Body of pancreas (tissue), 4 donors: ENCODE data around the gene ARHGAP44. TPM values are rescaled to one million over a fixed set of nuclear protein-coding genes. Genes with fewer than 3 reads are reported as not detected.
"Not testable (repeated sequence)": the region's sequence is repeated elsewhere in the genome, so short reads cannot be mapped to it uniquely, and the experiment has no call there.

ENCODE experiments used
- ATAC-seq: fragments of 150-250 bp; one replicate; pipeline ENCODE4 v1.9.1; 2016
- DNase-seq, 4 donors: peaks; one replicate each; pipeline ENCODE4 v3.0.0-alpha.2; 2019
- H3K27ac ChIP-seq, 4 donors: fragments of 200-600 bp; sonication (generic); 1 replicate in 3 of 4; 2 replicates in 1 of 4; pipeline versions ENCODE4 v1.5.1 to v1.6.1; 2016 to 2019; ENCODE audit warnings: mild to moderate bottlenecking in 1 of 4, mixed read lengths in 1 of 4, moderate library complexity in 1 of 4
- H3K27me3 ChIP-seq, 2 donors: fragments of 200-600 bp; sonication (generic); one replicate each; pipeline ENCODE4 v1.6.0; 2016; ENCODE audit warnings: mild to moderate bottlenecking in 1 of 2
- H3K36me3 ChIP-seq, 2 donors: fragments of 200-600 bp; sonication (generic); replicated peaks in 1 of 2; 2 replicates each; pipeline ENCODE4 v1.5.1; 2016; ENCODE audit warnings: low read depth in 2 of 2; ENCODE audit not compliant: insufficient read depth in 1 of 2
- H3K4me1 ChIP-seq: fragments of 200-600 bp; sonication (generic); one replicate; pipeline ENCODE4 v1.6.0; 2016
- H3K4me3 ChIP-seq, 2 donors: fragments of 200-600 bp; sonication (generic); 1 replicate in 1 of 2; 2 replicates in 1 of 2; pipeline ENCODE4 v1.5.1; 2016 to 2019
- H3K9me3 ChIP-seq, 3 donors: fragments of 200-600 bp; sonication (generic); 1 replicate in 2 of 3; 2 replicates in 1 of 3; pipeline ENCODE4 v1.5.1; 2016
- POLR2A ChIP-seq, 3 donors: fragments of 450-650 bp; IDR thresholded peaks; one replicate each; pipeline ENCODE4 v1.6.1; 2016; ENCODE audit warnings: antibody characterized with exemption in 3 of 3, mild to moderate bottlenecking in 2 of 3
- WGBS, 2 donors: methylation state at CpG; one replicate each; pipeline ENCODE4 v1.1.5; 2017; 5-methylcytosine and 5-hydroxymethylcytosine counted together
- intact Hi-C: fragments of 100-400 bp; cut with DNase I; formaldehyde crosslinking; loops from one replicate; pipeline ENCODE4 v1.15.1; 2023
- total RNA-seq, 2 donors: library from RNA; depleted of rRNA; stranded (reverse); fragments of >200 nt; gene quantifications; one replicate each; pipeline ENCODE4 v1.1.0, GENCODE V29; 2016
- TF ChIP-seq, protein P1 (sequence below), 7 experiments: fragments of 450-650 bp in 4 of 7; fragments of 200-600 bp in 3 of 7; sonication (generic) in 3 of 7; IDR thresholded peaks; one replicate each; pipeline ENCODE4 v1.5.1; 2016 to 2019; ENCODE audit warnings: antibody characterized with exemption in 7 of 7

ARHGAP44 gene
- total RNA-seq, 2 donors from 2014 or later, result 5.7 to 6.3 TPM

DNA sequence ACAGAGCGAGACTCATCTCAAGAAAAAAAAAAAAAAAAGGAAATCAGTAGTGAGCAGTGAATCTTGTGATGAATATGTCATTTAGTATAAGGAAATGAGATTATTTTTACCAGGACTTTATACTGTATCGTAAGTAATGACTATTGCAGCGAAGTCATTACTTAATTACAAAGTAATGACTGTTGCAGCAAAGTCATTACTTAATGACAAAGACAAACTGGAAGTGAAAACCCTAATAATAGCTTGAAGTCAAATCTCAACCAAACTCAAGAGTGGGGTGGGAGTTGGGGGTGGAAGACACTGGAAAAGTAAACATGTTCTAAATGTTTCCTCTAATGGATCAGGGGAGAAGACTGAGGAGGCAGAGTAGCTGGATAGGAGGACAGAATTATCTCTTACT, 76.5 kb downstream of the ARHGAP44 start:
- no peak for DNase-seq
- Histone ChIP-seq H3K4me1 (no peaks in the 10 kb centered on the region), H3K27ac (no peak overlapping the region), H3K4me3 (no peak overlapping the region), H3K9me3 (no peaks in the 10 kb centered on the region), H3K27me3 (no peaks in the 10 kb centered on the region), H3K36me3 (no peaks in the 10 kb centered on the region)
- ATAC-seq, result no peak
- intact Hi-C loops, result no loop called here
- no peak for TF ChIP-seq POLR2A (IDR thresholded peaks at IDR 0.05)
- TF ChIP-seq, protein P1, sequence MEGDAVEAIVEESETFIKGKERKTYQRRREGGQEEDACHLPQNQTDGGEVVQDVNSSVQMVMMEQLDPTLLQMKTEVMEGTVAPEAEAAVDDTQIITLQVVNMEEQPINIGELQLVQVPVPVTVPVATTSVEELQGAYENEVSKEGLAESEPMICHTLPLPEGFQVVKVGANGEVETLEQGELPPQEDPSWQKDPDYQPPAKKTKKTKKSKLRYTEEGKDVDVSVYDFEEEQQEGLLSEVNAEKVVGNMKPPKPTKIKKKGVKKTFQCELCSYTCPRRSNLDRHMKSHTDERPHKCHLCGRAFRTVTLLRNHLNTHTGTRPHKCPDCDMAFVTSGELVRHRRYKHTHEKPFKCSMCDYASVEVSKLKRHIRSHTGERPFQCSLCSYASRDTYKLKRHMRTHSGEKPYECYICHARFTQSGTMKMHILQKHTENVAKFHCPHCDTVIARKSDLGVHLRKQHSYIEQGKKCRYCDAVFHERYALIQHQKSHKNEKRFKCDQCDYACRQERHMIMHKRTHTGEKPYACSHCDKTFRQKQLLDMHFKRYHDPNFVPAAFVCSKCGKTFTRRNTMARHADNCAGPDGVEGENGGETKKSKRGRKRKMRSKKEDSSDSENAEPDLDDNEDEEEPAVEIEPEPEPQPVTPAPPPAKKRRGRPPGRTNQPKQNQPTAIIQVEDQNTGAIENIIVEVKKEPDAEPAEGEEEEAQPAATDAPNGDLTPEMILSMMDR (IDR thresholded peaks at IDR 0.05), result no peak
- WGBS, 2 donors, result 94 to 99% methylated on average over 3 of the region's 3 CpGs

DNA sequence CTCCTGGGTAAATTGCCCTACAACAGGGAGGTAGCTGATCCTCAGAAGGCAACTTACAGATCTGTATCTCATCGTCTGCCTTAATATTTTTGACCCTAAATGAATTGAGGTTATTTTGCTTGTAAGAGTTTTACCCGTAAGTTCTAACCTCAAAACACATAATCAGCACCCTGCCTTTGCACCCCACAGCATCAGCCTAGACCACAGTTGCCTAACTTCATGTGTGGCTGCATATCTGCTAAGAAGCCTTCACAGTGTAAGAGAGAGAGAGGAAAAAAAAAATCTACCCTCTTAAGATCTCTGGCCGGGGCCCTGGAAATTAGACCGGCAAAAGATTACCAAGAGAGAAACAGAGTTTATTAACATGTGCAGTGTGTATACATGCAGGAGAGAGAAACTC, 76.9 kb downstream of the ARHGAP44 start:
- Histone ChIP-seq H3K9me3 (no peaks in the 10 kb centered on the region), H3K27me3 (no peaks in the 10 kb centered on the region), H3K4me1 (no peaks in the 10 kb centered on the region), H3K4me3 (no peak overlapping the region), H3K27ac (no peak overlapping the region), H3K36me3 (no peaks in the 10 kb centered on the region)
- ATAC-seq (no peak), DNase-seq (no peak)
- no peak for TF ChIP-seq POLR2A (IDR thresholded peaks at IDR 0.05)
- TF ChIP-seq, protein P1 (IDR thresholded peaks at IDR 0.05), result no peak
- WGBS, 2 donors, result 74 to 77% methylated on average over 4 of the region's 4 CpGs
- intact Hi-C loops, result no loop called here

DNA sequence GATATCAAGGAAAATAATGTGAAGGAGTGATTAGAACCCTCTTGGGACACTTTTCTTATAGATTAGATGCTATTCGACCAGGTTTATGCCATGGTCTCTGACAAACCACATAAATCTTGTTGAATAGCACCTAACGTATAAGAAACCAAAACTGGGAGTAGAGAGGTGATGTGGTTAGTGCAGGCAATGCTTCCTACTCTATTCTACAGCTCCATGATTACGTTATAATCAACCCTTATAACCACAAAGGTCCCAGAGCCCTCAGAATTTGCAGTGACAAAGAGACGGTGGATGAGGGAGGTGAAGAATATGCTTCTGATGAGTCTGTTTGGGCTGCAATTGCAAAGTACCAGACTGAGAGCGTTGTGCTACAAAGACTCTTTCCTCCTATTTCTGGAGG, 78.4 kb downstream of the ARHGAP44 start:
- ATAC-seq, result no peak
- 77 to 80% methylated on average over 5 of the region's 5 CpGs for WGBS, 2 donors
- TF ChIP-seq, protein P1 (IDR thresholded peaks at IDR 0.05), result no peak
- TF ChIP-seq POLR2A (IDR thresholded peaks at IDR 0.05), result no peak
- Histone ChIP-seq H3K36me3 (no peaks in the 10 kb centered on the region), H3K9me3 (peaks cover 0 to 7% (median 0%) of the 10 kb centered on the region in 3 donors), H3K4me1 (no peaks in the 10 kb centered on the region), H3K27me3 (no peaks in the 10 kb centered on the region), H3K4me3 (no peak overlapping the region), H3K27ac (no peak overlapping the region)
- no peak for DNase-seq
- intact Hi-C loops, result no loop called here

DNA sequence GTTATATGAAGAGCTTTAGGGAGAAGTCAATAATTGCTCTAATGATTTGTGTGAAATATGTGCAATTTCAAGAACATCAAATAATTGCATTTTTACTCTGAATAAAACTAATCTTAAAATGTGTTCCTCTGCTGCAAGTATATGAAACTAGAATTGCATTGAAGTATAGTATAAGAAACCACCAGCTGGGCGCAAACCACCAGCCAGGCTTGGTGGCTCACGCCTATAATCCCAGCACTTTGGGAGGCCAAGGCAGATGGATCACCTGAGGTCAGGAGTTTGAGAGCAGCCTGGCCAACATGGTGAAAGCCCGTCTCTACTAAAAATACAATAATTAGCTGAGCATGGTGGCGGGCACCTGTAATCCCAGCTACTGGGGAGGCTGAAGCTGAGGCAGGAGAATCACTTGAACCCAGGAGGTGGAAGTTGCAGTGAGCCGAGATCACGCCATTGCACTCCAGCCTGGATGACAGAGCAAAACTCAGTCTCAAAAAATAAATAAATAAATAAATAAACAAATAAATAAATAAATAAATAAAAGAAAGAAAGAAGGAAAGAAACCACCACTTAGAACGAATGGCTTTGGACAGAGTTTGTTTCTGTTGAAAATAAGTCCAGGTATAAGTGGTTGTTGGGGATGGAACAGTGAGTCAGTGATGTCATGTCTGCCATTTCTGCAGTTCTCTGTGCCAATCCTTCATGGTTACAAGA, 84.3 kb downstream of the ARHGAP44 start:
- H3K36me3 ChIP-seq, ATAC-seq, H3K27ac ChIP-seq, H3K9me3 ChIP-seq, intact Hi-C loops, H3K27me3 ChIP-seq, DNase-seq, H3K4me3 ChIP-seq, H3K4me1 ChIP-seq: not testable (repeated sequence)
- 91 to 94% methylated on average over 7 of the region's 7 CpGs for WGBS, 2 donors

DNA sequence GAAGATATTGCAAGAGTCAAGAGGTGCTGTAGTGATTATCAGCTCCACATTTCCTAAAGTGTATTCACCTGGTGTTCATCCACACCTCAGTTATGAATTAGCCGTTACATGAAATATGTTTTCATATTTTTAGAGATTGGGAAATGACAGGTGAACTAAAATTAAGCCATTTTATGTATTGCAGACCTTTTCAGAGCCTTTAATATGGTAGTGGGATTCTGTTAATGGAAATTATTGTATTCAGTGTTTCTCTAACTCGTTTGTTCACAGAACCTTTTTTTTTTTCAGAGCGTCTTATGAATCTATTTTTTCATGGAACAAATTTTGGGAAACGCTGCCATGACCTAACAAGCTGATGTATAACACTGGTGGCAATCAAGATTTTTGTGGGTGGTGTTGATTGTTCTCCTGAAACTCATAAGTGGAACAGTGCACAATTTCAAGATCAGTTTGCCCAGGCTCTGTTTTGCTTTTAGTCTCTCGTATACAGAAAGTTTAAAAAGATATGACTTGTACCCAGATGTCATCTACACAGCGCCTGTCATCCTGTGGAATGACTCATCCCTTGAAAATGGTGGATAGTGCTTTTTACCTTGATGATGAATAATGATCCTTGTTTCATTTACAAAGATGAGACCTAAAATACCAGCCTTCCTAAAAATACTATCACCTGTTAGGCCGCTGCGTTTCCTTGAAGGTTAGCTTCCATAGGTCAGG, 88.8 kb downstream of the ARHGAP44 start:
- no peak overlapping the region for H3K4me3 ChIP-seq
- DNase-seq, result no peak
- H3K9me3 ChIP-seq, result no peaks in the 10 kb centered on the region
- no peaks in the 10 kb centered on the region for H3K4me1 ChIP-seq
- no peaks in the 10 kb centered on the region for H3K36me3 ChIP-seq
- no peak for ATAC-seq
- TF ChIP-seq, protein P1 (IDR thresholded peaks at IDR 0.05), result no peak
- TF ChIP-seq POLR2A (IDR thresholded peaks at IDR 0.05), result no peak
- WGBS, 2 donors, result 72 to 78% methylated on average over 8 of the region's 8 CpGs
- intact Hi-C loops, result no loop called here
- H3K27ac ChIP-seq, result no peak overlapping the region
- no peaks in the 10 kb centered on the region for H3K27me3 ChIP-seq

DNA sequence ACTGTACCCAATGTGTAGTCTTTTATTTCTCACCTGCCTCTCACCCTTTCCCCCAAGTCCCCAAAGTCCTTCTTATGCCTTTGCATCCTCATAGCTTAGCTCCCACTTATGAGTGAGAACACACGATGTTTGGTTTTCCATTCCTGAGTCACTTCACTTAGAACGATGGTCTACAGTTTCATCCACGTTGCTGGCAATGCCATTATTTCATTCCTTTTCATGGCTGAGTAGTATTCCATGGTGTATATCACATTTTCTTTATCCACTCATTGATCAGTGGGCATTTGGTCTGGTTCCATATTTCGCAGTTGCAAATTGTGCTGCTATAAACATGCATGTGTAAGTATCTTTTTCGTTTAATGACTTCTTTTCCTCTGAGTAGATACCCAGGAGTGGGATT, 89.8 kb downstream of the ARHGAP44 start:
- H3K36me3 ChIP-seq, DNase-seq, H3K27me3 ChIP-seq, H3K4me1 ChIP-seq, H3K9me3 ChIP-seq, H3K27ac ChIP-seq, intact Hi-C loops, ATAC-seq, H3K4me3 ChIP-seq: not testable (repeated sequence)
- WGBS, 2 donors, result 82 to 91% methylated on average over 5 of the region's 5 CpGs
